GM12801 (cell line): ENCODE measurements around the gene KRT34.
"Not testable (repeated sequence)": the region's sequence is repeated elsewhere in the genome, so short reads cannot be mapped to it uniquely, and the experiment has no call there.

Experiments
- CTCF ChIP-seq: IDR thresholded peaks from one replicate; pipeline ENCODE4 v1.5.1; 2011; ENCODE audit warnings: control low read depth; ENCODE audit not compliant: insufficient read length; ENCODE audit errors: extremely low read depth

Gene KRT34

GRCh38 chr17:41352597-41353366 is 29.3 kb downstream of the KRT34 start:
- no peak for TF ChIP-seq CTCF

GRCh38 chr17:41351177-41351576 is 30.9 kb downstream of the KRT34 start:
- TF ChIP-seq CTCF: no peak

GRCh38 chr17:41350381-41350878 is 31.7 kb downstream of the KRT34 start, which contains the start of gene KRT33A:
Gene KRT33A, minus strand, starts transcription at chr17:41350828. Its CDS starts 61 bp downstream, at chr17:41350767.
- not testable (repeated sequence) for TF ChIP-seq CTCF

GRCh38 chr17:41347869-41348760 is 34.0 kb downstream of the KRT34 start:
- no peak for TF ChIP-seq CTCF

- TF ChIP-seq CTCF: no peak
Observed at GRCh38 chr17:41345992-41346391, 36.1 kb downstream of the KRT34 start.

- no peak for TF ChIP-seq CTCF
Observed at GRCh38 chr17:41343029-41343428, 39.1 kb downstream of the KRT34 start.
